OCI-LY1 (cell line): ENCODE results near the gene GBF1.

Experiments
- EZH2 ChIP-seq: fragments of 200-600 bp; sonication (generic), shearing (Covaris generic); IDR thresholded peaks from 2 replicates; pipeline ENCODE4 v1.8.0; 2017; ENCODE audit warnings: borderline replicate concordance, mixed run types, mild to moderate bottlenecking, antibody characterized with exemption, low read length, moderate library complexity, mixed read lengths
- TF ChIP-seq, protein P1 (sequence below): fragments of 200-600 bp; sonication (generic), shearing (Covaris generic); IDR thresholded peaks from 2 replicates; pipeline ENCODE4 v1.5.1; 2017; ENCODE audit warnings: mild to moderate bottlenecking, antibody characterized with exemption, low read length, moderate library complexity, mixed read lengths

GRCh38 chr10:102406815-102407214 is 161.5 kb downstream of the GBF1 start:
- TF ChIP-seq, protein P1, sequence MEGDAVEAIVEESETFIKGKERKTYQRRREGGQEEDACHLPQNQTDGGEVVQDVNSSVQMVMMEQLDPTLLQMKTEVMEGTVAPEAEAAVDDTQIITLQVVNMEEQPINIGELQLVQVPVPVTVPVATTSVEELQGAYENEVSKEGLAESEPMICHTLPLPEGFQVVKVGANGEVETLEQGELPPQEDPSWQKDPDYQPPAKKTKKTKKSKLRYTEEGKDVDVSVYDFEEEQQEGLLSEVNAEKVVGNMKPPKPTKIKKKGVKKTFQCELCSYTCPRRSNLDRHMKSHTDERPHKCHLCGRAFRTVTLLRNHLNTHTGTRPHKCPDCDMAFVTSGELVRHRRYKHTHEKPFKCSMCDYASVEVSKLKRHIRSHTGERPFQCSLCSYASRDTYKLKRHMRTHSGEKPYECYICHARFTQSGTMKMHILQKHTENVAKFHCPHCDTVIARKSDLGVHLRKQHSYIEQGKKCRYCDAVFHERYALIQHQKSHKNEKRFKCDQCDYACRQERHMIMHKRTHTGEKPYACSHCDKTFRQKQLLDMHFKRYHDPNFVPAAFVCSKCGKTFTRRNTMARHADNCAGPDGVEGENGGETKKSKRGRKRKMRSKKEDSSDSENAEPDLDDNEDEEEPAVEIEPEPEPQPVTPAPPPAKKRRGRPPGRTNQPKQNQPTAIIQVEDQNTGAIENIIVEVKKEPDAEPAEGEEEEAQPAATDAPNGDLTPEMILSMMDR = no peak
- no peak for TF ChIP-seq EZH2
